Adipocyte (in vitro differentiated cells): ENCODE measurements around the gene ASPSCR1.

Source experiments
- DNase-seq: peaks from one replicate; pipeline ENCODE4 v3.0.0-alpha.2; 2015; ENCODE audit warnings: low read depth
- H3K27me3 ChIP-seq: replicated peaks from 2 replicates; pipeline ENCODE4 v1.7.0; 2013; ENCODE audit warnings: mild to moderate bottlenecking, low read length, moderate library complexity; ENCODE audit not compliant: control insufficient read depth, insufficient read depth
- H3K36me3 ChIP-seq: 2 replicates; pipeline ENCODE4 v1.7.0; 2013; ENCODE audit warnings: low read length, mild to moderate bottlenecking, moderate library complexity; ENCODE audit not compliant: control insufficient read depth, insufficient read depth, severe bottlenecking
- H3K4me1 ChIP-seq: 2 replicates; pipeline ENCODE4 v1.7.0; 2013; ENCODE audit warnings: mild to moderate bottlenecking, low read length, moderate library complexity; ENCODE audit not compliant: control insufficient read depth, insufficient read depth
- H3K4me3 ChIP-seq: 2 replicates; pipeline ENCODE4 v1.7.0; 2013; ENCODE audit warnings: mild to moderate bottlenecking, low read length, moderate library complexity
- H3K9ac ChIP-seq: 2 replicates; pipeline ENCODE4 v1.7.0; 2013; ENCODE audit warnings: mild to moderate bottlenecking, low read length, moderate library complexity
- H3K9me3 ChIP-seq: 2 replicates; pipeline ENCODE4 v1.7.0; 2013; ENCODE audit warnings: mild to moderate bottlenecking, low read length, moderate library complexity; ENCODE audit not compliant: control insufficient read depth

Gene ASPSCR1

DNA sequence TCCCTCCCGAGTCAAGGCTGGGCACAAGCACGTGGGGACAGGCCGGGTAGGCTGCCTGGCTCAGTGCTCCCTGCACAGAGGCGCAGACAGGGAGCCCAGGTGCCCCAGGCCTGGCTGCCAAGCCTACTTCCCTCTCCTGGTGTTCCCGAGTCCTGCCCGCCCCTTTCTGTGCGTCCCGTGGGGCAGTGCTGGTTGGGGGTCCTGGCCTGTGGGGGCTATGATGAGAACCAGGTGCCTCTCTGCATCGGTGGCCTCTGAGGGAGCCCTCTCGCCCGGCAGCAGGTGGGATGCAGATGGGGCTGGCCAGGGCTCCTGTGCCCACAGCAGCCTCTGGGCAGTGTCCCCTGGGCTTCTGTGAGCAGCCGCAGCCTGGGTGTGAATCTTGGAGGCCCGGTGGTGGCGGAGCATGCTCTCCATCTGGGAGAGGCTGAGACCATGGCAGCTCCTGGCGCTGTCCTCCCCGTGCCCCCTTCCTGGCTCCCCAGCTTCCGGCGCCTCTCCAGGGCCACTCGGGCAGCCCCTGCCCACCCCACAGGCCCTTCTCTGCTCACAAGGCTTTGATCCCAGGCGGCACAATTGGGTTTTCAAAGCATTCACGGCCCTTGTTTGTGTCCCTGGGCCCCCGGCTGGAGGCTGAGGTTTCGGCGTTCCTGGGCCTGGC lies 38.0 kb downstream of the ASPSCR1 start:
- DNase-seq, result no peak
- Histone ChIP-seq H3K27me3 (no peaks in the 10 kb centered on the region), H3K4me3 (no peak overlapping the region), H3K36me3 (peaks cover 4% of the 10 kb centered on the region), H3K9me3 (no peaks in the 10 kb centered on the region), H3K9ac (no peak overlapping the region), H3K4me1 (no peaks in the 10 kb centered on the region)

DNA sequence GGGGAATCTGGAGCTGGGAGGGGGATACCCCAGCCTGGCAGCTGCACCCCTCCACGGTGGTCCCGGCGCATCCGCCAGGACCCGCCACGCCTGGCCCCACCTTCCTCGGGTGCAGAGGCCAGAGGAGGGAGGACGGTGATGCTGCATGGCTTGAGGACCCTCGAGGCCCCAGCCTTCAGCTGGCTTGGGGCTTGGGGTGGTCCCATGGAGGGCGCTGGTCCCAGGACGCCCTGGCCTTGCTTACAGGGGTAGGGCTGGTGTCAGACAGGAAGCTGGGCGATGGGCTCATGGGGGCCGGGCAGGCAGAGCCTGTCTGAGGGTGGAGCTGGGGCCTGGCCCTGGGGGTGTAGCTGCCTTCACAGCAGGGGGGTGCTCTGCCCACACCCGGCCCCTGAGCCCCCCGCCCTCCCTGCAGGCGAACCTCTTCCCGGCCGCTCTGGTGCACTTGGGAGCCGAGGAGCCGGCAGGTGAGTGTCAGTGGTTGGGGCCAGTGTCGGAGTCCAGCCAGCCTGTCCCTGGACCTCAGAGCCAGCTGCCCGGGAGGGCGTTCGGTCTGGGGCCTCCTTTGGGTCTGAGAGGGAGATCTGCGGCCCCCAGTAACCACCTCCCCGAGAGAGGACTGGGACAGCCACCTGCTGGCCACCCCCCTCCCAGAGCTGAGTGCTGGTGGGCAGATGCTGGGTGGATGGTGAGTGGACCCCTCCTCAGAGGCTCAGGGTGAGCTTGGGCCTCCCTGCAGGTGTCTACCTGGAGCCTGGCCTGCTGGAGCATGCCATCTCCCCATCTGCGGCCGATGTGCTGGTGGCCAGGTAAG lies 38.8 kb downstream of the ASPSCR1 start:
- Histone ChIP-seq H3K4me1 (peaks cover under 1% of the 10 kb centered on the region), H3K9ac (no peak overlapping the region), H3K9me3 (no peaks in the 10 kb centered on the region), H3K4me3 (no peak overlapping the region), H3K36me3 (peaks cover 4% of the 10 kb centered on the region), H3K27me3 (no peaks in the 10 kb centered on the region)
- no peak for DNase-seq

DNA sequence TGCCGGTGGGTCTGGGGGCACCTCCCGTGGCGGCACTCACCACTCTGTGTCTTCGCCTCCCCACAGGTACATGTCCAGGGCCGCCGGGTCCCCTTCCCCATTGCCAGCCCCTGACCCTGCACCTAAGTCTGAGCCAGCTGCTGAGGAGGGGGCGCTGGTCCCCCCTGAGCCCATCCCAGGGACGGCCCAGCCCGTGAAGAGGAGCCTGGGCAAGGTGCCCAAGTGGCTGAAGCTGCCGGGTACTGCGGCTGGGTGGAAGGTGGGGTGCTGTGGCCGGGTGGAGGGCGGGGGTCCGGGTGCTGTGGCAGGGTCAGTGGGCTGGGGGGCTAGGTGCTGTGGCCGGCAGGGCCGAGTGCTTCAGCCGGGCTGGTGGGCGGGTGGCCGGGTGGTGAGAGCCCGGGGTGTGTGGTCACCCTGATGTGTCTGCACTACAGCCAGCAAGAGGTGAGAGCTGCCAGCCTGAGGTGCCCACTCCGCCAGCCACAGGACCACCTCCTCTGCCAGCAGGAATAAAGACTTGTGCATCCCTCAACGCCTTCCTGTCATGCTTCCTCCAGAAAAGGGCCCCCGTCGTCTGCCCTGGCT lies 39.5 kb downstream of the ASPSCR1 start:
- no peak overlapping the region for H3K9ac ChIP-seq
- no peaks in the 10 kb centered on the region for H3K36me3 ChIP-seq
- no peak for DNase-seq
- H3K27me3 ChIP-seq, result no peaks in the 10 kb centered on the region
- H3K4me1 ChIP-seq, result peaks cover 8% of the 10 kb centered on the region
- no peaks in the 10 kb centered on the region for H3K9me3 ChIP-seq
- H3K4me3 ChIP-seq, result no peak overlapping the region

DNA sequence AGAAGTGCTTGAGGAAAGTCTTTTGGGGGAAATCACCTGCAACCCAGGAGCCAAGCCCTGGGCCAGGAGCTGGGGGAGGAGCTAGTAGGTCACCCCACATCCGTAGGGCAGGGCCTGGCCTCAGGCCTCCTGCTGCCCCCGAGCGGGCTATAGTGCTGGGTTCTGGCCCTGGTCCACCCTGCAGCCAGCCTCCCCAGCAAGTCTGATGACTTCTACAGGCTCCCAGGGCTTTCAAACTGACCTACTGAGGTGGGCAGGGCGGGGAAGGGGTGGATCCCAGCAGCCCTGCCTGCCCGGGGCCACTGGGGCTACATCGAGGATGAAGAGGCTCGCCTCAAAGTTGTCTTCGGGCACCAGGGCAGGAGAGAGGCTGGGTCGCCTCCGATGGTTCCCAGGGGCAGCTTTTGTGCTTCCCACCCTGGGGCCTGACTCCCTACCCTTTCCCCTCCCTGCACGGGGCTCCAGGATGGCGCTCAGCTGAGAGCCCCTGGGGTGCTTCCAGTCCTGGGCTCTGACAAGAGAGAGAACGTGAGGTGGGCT lies 40.3 kb downstream of the ASPSCR1 start:
- H3K36me3 ChIP-seq, result no peaks in the 10 kb centered on the region
- no peaks in the 10 kb centered on the region for H3K27me3 ChIP-seq
- no peaks in the 10 kb centered on the region for H3K9me3 ChIP-seq
- no peak overlapping the region for H3K9ac ChIP-seq
- H3K4me3 ChIP-seq, result no peak overlapping the region
- no peak for DNase-seq
- peaks cover 11% of the 10 kb centered on the region for H3K4me1 ChIP-seq

DNA sequence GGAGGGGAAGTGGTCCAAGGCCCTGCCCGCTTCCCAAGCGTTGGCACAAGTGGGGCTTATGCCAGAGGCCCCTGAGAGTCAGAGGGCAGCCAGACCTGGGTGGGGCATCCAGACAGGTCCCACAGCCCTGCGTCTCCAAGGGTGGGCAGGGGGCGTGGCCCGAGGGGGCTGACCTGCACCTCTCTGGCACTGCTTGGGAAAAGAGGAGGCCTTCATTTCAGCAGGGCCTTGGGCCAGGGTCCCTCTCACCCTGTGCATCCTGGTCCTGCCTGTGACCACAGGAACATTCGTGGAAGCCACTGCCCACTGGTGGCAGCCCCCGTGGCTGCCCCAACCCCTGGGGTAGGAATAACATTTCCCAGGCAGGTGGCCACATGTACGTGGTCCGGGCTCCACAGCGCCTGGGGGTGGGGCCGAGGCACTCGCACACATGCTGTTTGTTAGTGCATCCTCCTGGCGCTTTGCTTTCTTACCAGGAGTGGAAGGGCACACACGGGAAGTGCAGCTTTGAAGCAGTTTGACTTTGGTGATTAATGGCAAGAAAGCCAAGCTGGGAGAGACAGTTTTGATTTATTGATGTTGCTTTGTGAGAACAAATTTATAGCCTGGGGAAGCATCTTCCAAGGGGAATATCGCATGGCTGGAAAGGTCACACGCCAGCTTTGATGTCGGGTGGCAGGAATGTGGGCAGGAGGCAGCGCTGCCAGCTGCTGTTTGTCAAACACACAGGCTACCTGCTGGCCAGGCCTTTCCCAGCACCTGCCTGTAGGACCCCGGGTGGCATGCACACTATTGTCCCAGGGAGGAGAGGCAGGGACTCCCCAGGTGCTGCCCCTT lies 40.9 kb downstream of the ASPSCR1 start:
- no peak overlapping the region for H3K4me3 ChIP-seq
- no peak overlapping the region for H3K9ac ChIP-seq
- H3K4me1 ChIP-seq, result peaks cover 11% of the 10 kb centered on the region
- no peaks in the 10 kb centered on the region for H3K9me3 ChIP-seq
- no peaks in the 10 kb centered on the region for H3K36me3 ChIP-seq
- DNase-seq, result no peak
- H3K27me3 ChIP-seq, result no peaks in the 10 kb centered on the region

DNA sequence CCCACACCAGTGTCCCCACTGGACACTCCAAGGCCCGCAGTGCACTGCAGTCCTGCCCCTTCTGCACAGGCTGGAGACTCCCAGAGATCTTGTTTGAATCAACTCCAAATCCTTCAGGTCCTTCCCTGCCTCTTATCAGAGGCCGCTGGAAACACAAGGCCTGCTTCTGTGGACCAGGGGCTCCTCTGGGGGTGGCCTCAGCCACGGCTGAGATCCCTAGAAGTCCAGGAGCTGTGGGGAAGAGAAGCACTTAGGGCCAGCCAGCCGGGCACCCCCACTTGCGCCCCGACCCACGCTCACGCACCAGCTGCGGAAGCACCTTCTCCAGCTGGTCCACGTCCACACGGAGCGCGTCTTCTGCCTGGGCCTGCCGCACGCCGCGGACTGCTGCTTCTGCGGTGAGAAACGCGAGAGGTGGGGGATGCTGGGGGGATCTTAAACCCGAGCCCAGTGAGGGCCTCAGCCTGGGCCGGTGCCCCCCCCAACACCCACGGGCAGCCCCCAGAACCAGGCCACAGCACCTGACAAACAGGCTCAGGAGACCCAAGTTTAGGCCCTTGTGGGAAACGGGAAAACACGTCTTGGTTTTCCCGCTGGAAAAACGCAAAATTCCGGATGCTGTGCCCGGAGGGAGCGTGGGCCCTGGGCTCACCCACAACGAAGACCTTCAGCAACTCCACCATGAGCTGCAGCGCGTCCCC lies 41.7 kb downstream of the ASPSCR1 start:
- DNase-seq, result no peak
- no peaks in the 10 kb centered on the region for H3K36me3 ChIP-seq
- H3K4me3 ChIP-seq, result no peak overlapping the region
- no peak overlapping the region for H3K9ac ChIP-seq
- peaks cover 18% of the 10 kb centered on the region for H3K4me1 ChIP-seq
- H3K27me3 ChIP-seq, result no peaks in the 10 kb centered on the region
- H3K9me3 ChIP-seq, result no peaks in the 10 kb centered on the region

DNA sequence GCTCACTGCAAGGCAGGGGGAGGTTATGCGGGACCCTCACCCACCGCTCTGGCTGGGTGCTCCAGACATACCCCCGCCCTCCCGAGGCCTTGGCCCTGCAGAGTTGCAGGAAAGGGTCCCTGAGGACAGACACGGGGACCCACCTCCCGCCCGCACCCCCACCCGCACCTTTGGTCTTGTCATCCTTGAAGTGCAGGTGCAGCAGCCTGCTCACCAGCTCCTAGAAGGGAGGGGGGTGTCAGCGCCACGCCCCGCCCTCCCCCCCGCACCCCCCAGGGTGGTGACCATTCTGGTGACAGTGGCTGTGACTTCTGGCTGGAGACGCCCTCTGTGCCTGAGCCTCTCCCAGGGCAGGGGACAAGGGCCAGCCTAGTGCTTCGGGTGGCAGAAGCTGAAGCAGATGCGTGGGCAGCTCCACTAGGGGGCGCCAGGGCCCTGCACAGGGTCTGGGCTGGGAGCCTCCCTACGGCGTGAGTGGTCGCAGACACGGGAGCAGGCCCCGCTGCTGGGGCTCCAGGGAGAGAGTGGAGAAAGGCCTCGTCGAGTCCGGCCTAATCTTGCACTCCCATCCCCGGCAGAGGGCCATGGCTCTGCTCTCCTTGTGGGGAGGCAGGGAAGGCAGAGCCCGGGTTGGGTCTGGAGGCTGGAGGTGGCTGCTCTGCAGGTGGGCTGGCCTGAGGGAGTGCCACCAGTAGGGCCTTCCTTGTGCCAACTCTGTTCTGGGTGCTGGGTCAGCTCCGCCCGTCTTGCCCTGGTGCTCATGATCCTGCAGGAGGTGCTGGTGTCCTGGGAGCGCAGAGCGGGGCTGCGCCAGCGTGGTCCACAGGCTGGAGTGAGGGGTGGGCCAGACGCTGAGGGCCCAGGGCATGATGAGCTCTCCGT lies 42.5 kb downstream of the ASPSCR1 start:
- Histone ChIP-seq H3K4me3 (no peak overlapping the region), H3K9ac (no peak overlapping the region), H3K9me3 (no peaks in the 10 kb centered on the region), H3K36me3 (no peaks in the 10 kb centered on the region), H3K27me3 (no peaks in the 10 kb centered on the region), H3K4me1 (peaks cover 18% of the 10 kb centered on the region)
- DNase-seq, result peak; percentile 67

DNA sequence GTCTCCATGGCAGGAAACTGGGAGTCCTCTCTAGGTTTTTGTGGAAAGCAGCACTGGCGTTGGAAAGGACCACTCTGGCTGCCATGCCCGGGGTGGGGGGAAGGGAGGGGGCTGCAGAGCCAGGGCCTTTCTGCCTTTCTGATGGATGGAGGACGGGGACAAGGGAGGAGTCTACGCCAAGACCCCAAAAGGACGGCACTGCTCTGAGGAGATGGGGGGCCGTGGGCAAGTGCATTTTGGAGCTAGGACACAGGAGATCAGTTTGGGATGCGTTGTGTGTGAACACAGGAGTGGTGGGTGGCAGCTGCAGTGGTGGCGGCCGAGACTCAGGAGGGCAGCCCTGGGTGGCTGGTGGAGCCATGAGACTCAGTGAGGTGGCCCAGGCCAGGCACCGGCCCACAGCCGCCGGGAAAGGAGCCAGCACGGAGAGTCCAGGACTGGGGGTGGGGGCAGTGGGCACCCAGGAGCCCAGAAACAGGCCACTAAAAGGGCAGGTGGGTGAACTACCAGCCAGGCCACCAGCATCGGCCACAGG lies 43.2 kb downstream of the ASPSCR1 start:
- Histone ChIP-seq H3K36me3 (no peaks in the 10 kb centered on the region), H3K4me3 (no peak overlapping the region), H3K4me1 (peaks cover 18% of the 10 kb centered on the region), H3K9me3 (no peaks in the 10 kb centered on the region), H3K27me3 (no peaks in the 10 kb centered on the region), H3K9ac (no peak overlapping the region)
- no peak for DNase-seq

DNA sequence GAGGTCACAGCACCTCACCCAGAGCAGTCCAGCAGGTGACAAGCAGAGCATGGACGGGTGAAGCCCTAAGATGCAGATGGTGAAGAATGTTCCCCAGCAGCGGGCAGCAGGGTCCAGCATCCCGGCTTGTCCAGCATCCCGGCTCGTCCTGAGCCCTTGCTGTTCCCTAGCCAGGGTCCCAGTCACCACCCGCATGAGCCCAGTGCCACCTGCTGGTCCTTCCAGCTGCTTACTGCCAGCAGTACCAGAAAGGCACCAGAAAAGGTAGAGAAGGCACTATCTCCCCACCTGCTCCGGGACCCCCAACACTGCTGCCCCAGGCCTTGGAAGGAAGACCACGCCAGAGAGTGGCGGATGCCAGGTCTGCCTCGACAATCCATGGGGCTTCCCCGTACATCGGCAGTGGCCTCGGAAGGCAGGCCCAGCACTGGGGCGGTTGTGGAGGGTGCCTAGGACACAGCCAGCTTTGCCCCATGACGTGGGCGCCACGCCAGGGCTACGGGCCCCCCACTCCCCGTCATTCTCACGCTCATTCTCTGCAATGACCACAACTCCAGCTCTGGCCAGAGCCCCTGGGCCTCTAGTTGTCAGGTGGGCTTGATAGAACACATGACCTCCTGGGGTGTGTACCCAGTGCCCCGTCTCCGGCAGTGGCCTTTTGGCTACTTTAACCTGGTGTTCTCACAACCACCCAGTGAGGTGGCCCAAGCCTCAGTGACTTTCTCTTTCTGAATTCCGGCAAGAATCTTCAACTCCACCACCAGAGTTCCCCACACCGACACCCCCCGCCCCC lies 43.9 kb downstream of the ASPSCR1 start:
- peak; percentile 80 for DNase-seq
- H3K9me3 ChIP-seq, result no peaks in the 10 kb centered on the region
- peaks cover 18% of the 10 kb centered on the region for H3K4me1 ChIP-seq
- H3K9ac ChIP-seq, result peak overlapping the region; percentile 82
- H3K36me3 ChIP-seq, result no peaks in the 10 kb centered on the region
- peak overlapping the region; percentile 91 for H3K4me3 ChIP-seq
- H3K27me3 ChIP-seq, result no peaks in the 10 kb centered on the region
